ENCODE measurements around the gene RAD51B. TPM values are rescaled to one million over a fixed set of nuclear protein-coding genes. Genes with fewer than 3 reads are reported as not detected.
"Not testable (repeated sequence)": the region's sequence is repeated elsewhere in the genome, so short reads cannot be mapped to it uniquely, and the experiment has no call there.

The RAD51B gene
- total RNA-seq, 4 donors from 2014 or later = 6.2 to 39.9 (median 12.9) TPM

GRCh38 chr14:68661226-68662225, 841.9 kb downstream of the RAD51B start:
- Histone ChIP-seq H3K27me3 (no peaks in the 10 kb centered on the region), H3K4me3 (no peak overlapping the region), H3K27ac (peak overlapping the region in 3 of 4 donors; percentile 46 to 80 (median 79)), H3K36me3 (no peaks in the 10 kb centered on the region), H3K4me1 (peaks cover 5 to 79% (median 37%) of the 10 kb centered on the region in 3 donors), H3K9me3 (no peaks in the 10 kb centered on the region)
- intact Hi-C loops (cut with DNase I) = no loop called here
- DNase-seq = no peak
- no peak for TF ChIP-seq CTCF (IDR thresholded peaks at IDR 0.05)
- TF ChIP-seq POLR2A (IDR thresholded peaks at IDR 0.05) = no peak
- WGBS, 2 donors = 83 to 90% methylated on average over 13 to 14 of the region's 14 CpGs

GRCh38 chr14:68662392-68662791, 842.8 kb downstream of the RAD51B start:
- DNase-seq = no peak
- no peaks in the 10 kb centered on the region for H3K27me3 ChIP-seq
- H3K9me3 ChIP-seq = no peaks in the 10 kb centered on the region
- H3K4me1 ChIP-seq = peaks cover 5 to 80% (median 37%) of the 10 kb centered on the region in 3 donors
- no peak overlapping the region for H3K4me3 ChIP-seq
- 70 to 75% methylated on average over 3 of the region's 3 CpGs for WGBS, 2 donors
- intact Hi-C loops (cut with DNase I) = no loop called here
- no peaks in the 10 kb centered on the region for H3K36me3 ChIP-seq
- peak overlapping the region in 3 of 4 donors; percentile 79 to 85 (median 80) for H3K27ac ChIP-seq
- no peak for TF ChIP-seq POLR2A (IDR thresholded peaks at IDR 0.05)
- no peak for TF ChIP-seq CTCF (IDR thresholded peaks at IDR 0.05)

- DNase-seq; H3K36me3 ChIP-seq; intact Hi-C loops (cut with DNase I); H3K4me3 ChIP-seq; H3K9me3 ChIP-seq; H3K27me3 ChIP-seq: not testable (repeated sequence)
- WGBS, 2 donors = 100% methylated on average over 2 to 3 of the region's 6 CpGs
- H3K27ac ChIP-seq = peak overlapping the region in 3 of 4 donors; percentile 79 to 85 (median 80)
- peaks cover 5 to 80% (median 37%) of the 10 kb centered on the region in 3 donors for H3K4me1 ChIP-seq
Measured at GRCh38 chr14:68662826-68663225, 843.2 kb downstream of the RAD51B start.

DNA sequence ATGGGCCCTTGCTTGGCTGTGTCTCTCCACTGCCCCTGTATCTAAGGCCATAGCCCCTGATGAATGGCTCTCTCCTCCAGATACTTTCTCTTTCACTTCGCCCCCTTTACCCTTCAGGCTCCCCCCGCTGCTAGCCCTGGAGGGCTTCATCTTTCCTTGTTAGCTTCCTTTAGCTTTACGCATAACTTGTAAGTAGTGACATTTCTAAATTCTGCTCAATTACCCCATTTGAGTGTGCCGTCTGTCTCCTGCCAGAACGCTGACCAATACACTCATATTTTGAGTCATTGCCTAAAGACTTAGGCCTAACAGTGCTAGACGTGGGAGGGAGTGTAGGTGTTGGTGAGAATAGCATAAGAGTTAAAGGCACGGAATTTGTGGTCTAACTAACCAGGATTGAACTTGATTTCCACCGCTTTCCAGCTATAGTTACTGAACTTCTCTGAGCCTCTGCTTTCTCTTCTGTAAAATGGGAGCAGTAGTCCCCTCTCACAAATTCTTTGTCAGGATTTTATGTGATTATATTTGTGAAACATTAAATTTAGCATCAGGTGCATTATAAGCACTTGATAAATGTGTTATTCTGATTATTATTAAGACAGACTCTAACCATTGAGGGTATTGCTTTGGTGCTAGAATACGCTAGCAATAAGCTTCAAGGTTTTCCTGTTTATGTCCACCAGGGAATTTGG, 844.0 kb downstream of the RAD51B start:
- Histone ChIP-seq H3K4me1 (peaks cover 5 to 80% (median 40%) of the 10 kb centered on the region in 3 donors), H3K27me3 (no peaks in the 10 kb centered on the region), H3K9me3 (no peaks in the 10 kb centered on the region), H3K36me3 (no peaks in the 10 kb centered on the region), H3K27ac (peak overlapping the region in 3 of 4 donors; percentile 79 to 85 (median 80)), H3K4me3 (peak overlapping the region in 1 of 4 donors; percentile 21)
- no peak for DNase-seq
- 65 to 78% methylated on average over 9 of the region's 9 CpGs for WGBS, 2 donors
- intact Hi-C loops (cut with DNase I) = no loop called here
- TF ChIP-seq CTCF (IDR thresholded peaks at IDR 0.05) = no peak
- TF ChIP-seq POLR2A (IDR thresholded peaks at IDR 0.05) = no peak

DNA sequence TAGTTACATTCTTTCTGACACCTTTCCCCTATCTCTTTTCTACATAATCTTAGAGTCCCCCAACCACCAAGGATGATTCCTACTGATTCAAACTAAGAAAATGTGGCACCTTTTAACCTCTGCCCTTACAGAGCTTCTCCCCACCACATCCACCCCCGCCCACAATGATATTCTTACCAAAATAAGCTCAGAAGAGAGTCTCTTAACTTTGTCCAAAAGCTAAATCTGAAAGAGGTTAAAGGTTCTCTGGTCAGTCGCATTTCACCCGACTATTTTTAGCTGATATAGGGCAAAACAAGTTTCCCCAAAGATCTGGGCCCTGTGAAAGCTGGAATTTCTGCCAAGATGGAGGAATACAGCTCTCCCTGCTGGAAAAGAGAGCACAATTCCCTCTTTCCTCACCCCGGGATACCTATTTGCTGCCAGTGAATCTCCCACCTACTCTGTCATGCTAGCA, 844.7 kb downstream of the RAD51B start:
- no peaks in the 10 kb centered on the region for H3K36me3 ChIP-seq
- no peak for TF ChIP-seq CTCF (IDR thresholded peaks at IDR 0.05)
- TF ChIP-seq POLR2A (IDR thresholded peaks at IDR 0.05) = no peak
- H3K9me3 ChIP-seq = no peaks in the 10 kb centered on the region
- H3K27ac ChIP-seq = peak overlapping the region; percentile 35 to 85 (median 80)
- no peaks in the 10 kb centered on the region for H3K27me3 ChIP-seq
- intact Hi-C loops (cut with DNase I) = no loop called here
- peaks cover under 1 to 80% (median 44%) of the 10 kb centered on the region in 3 donors for H3K4me1 ChIP-seq
- no peak for DNase-seq
- no peak overlapping the region for H3K4me3 ChIP-seq
- 38 to 69% methylated on average over 4 of the region's 4 CpGs for WGBS, 2 donors
